H9 (cell line): ENCODE measurements around the gene CXCL9. TPM values are rescaled to one million over a fixed set of nuclear protein-coding genes. Genes with fewer than 3 reads are reported as not detected.

Experiments used
- DNase-seq: peaks from one replicate; pipeline ENCODE4 v3.0.0-alpha.2; 2017
- H2AFZ ChIP-seq: one replicate; pipeline ENCODE4 v1.6.1; 2013; ENCODE audit warnings: mild to moderate bottlenecking, low read length, control low read depth, moderate library complexity
- H2AK5ac ChIP-seq: 2 replicates; pipeline ENCODE4 v1.6.1; 2013; ENCODE audit warnings: low read length, control low read depth, mixed read lengths; ENCODE audit not compliant: insufficient read length
- H2BK120ac ChIP-seq: one replicate; pipeline ENCODE4 v1.6.1; 2013; ENCODE audit warnings: low read depth, mild to moderate bottlenecking, low read length, control low read depth, inconsistent platforms; ENCODE audit not compliant: poor library complexity, severe bottlenecking
- H2BK12ac ChIP-seq: 2 replicates; pipeline ENCODE4 v1.6.1; 2013; ENCODE audit warnings: low read length, control low read depth, mixed read lengths, low read depth; ENCODE audit not compliant: insufficient read length
- H2BK15ac ChIP-seq: 2 replicates; pipeline ENCODE4 v1.6.1; 2013; ENCODE audit warnings: low read depth, low read length, control low read depth
- H2BK20ac ChIP-seq: one replicate; pipeline ENCODE4 v1.6.1; 2013; ENCODE audit warnings: low read depth, mild to moderate bottlenecking, low read length, control low read depth, inconsistent platforms; ENCODE audit not compliant: poor library complexity, severe bottlenecking
- H2BK5ac ChIP-seq: 2 replicates; pipeline ENCODE4 v1.6.1; 2013; ENCODE audit warnings: low read length, control low read depth, mixed read lengths; ENCODE audit not compliant: insufficient read length
- H3K14ac ChIP-seq: 2 replicates; pipeline ENCODE4 v1.6.1; 2013; ENCODE audit warnings: low read length, control low read depth; ENCODE audit not compliant: insufficient read depth
- H3K18ac ChIP-seq: 2 replicates; pipeline ENCODE4 v1.6.1; 2013; ENCODE audit warnings: low read depth, mild to moderate bottlenecking, mixed read lengths, low read length, control low read depth; ENCODE audit not compliant: insufficient read length
- H3K23ac ChIP-seq: 2 replicates; pipeline ENCODE4 v1.6.1; 2013; ENCODE audit warnings: low read length, control low read depth, mixed read lengths, low read depth; ENCODE audit not compliant: insufficient read length
- H3K23me2 ChIP-seq: 2 replicates; pipeline ENCODE4 v1.6.1; 2013; ENCODE audit warnings: low read depth, mild to moderate bottlenecking, mixed read lengths, low read length, control low read depth; ENCODE audit not compliant: insufficient read length, poor library complexity, severe bottlenecking
- H3K27ac ChIP-seq: 2 replicates; pipeline ENCODE4 v1.5.1; 2013; ENCODE audit warnings: low read length, control low read depth, mixed read lengths, low read depth; ENCODE audit not compliant: insufficient read length
- H3K27me3 ChIP-seq: 2 replicates; pipeline ENCODE4 v1.6.1; 2013; ENCODE audit warnings: low read length, control low read depth, inconsistent platforms; ENCODE audit not compliant: insufficient read depth
- H3K4ac ChIP-seq: 2 replicates; pipeline ENCODE4 v1.6.1; 2013; ENCODE audit warnings: low read depth, mild to moderate bottlenecking, control low read depth, inconsistent platforms, low read length, moderate library complexity
- H3K4me1 ChIP-seq: 2 replicates; pipeline ENCODE4 v1.6.1; 2013; ENCODE audit warnings: low read length, control low read depth, inconsistent platforms; ENCODE audit not compliant: insufficient read depth
- H3K4me2 ChIP-seq: 2 replicates; pipeline ENCODE4 v1.6.1; 2013; ENCODE audit warnings: low read length, control low read depth, mixed read lengths; ENCODE audit not compliant: insufficient read length, insufficient read depth
- H3K56ac ChIP-seq: 2 replicates; pipeline ENCODE4 v1.6.1; 2013; ENCODE audit warnings: low read depth, mild to moderate bottlenecking, mixed read lengths, low read length, control low read depth; ENCODE audit not compliant: insufficient read length
- H3K79me1 ChIP-seq: 2 replicates; pipeline ENCODE4 v1.6.1; 2013; ENCODE audit warnings: low read depth, mild to moderate bottlenecking, moderate library complexity, low read length, control low read depth, inconsistent platforms; ENCODE audit not compliant: insufficient read depth, poor library complexity, severe bottlenecking
- H3K79me2 ChIP-seq: 2 replicates; pipeline ENCODE4 v1.6.1; 2013; ENCODE audit warnings: low read length, control low read depth, inconsistent platforms; ENCODE audit not compliant: insufficient read depth
- H3K9ac ChIP-seq: 2 replicates; pipeline ENCODE4 v1.6.1; 2013; ENCODE audit warnings: low read length, control low read depth, mixed read lengths; ENCODE audit not compliant: insufficient read length; ENCODE audit errors: extremely low read depth
- H3K9me3 ChIP-seq: one replicate; pipeline ENCODE4 v1.6.1; 2013; ENCODE audit warnings: low read depth, low read length, inconsistent platforms; ENCODE audit not compliant: control insufficient read depth
- H3T11ph ChIP-seq: one replicate; pipeline ENCODE4 v1.6.1; 2013; ENCODE audit warnings: mild to moderate bottlenecking, low read length, control low read depth, inconsistent platforms
- H4K20me1 ChIP-seq: one replicate; pipeline ENCODE4 v1.6.1; 2013; ENCODE audit not compliant: control insufficient read depth, insufficient read length, insufficient read depth
- H4K5ac ChIP-seq: 2 replicates; pipeline ENCODE4 v1.6.1; 2013; ENCODE audit warnings: low read depth, mild to moderate bottlenecking, mixed read lengths, low read length, control low read depth; ENCODE audit not compliant: insufficient read length
- H4K8ac ChIP-seq: replicated peaks from 2 replicates; pipeline ENCODE4 v1.6.1; 2013; ENCODE audit warnings: low read length, control low read depth, mixed read lengths, low read depth; ENCODE audit not compliant: insufficient read length
- H4K91ac ChIP-seq: 2 replicates; pipeline ENCODE4 v1.6.1; 2013; ENCODE audit warnings: low read depth, mild to moderate bottlenecking, moderate library complexity, mixed read lengths, low read length, control low read depth; ENCODE audit not compliant: insufficient read length
- H3K27ac Mint-ChIP-seq, 3 experiments: 2 replicates in 2 of 3; 3 replicates in 1 of 3; pipeline ENCODE4 v1.8.0; 2020 to 2021; ENCODE audit warnings: mixed read lengths in 3 of 3, mild to moderate bottlenecking in 1 of 3, moderate library complexity in 1 of 3
- H3K27me3 Mint-ChIP-seq: 2 replicates; pipeline ENCODE4 v1.8.0; 2021; ENCODE audit warnings: low read depth, mild to moderate bottlenecking, moderate library complexity, mixed read lengths
- H3K36me3 Mint-ChIP-seq, 3 experiments: 2 replicates in 2 of 3; 3 replicates in 1 of 3; pipeline ENCODE4 v1.8.0; 2020 to 2021; ENCODE audit warnings: low read depth in 3 of 3, mixed read lengths in 3 of 3; ENCODE audit not compliant: insufficient read depth in 1 of 3
- H3K4me1 Mint-ChIP-seq, 2 experiments: 2 replicates each; pipeline ENCODE4 v1.8.0; 2020; ENCODE audit warnings: mixed read lengths in 2 of 2
- H3K4me3 Mint-ChIP-seq, 2 experiments: 2 replicates in 1 of 2; 3 replicates in 1 of 2; pipeline ENCODE4 v1.8.0; 2020 to 2021; ENCODE audit warnings: mild to moderate bottlenecking in 2 of 2, mixed read lengths in 2 of 2, moderate library complexity in 1 of 2
- H3K9me3 Mint-ChIP-seq, 2 experiments: 2 replicates in 1 of 2; 3 replicates in 1 of 2; pipeline ENCODE4 v1.8.0; 2020; ENCODE audit warnings: mild to moderate bottlenecking in 2 of 2, mixed read lengths in 2 of 2, moderate library complexity in 1 of 2
- WGBS: extraction: QIAGEN DNeasy Blood & Tissue Kit; methylation state at CpG from one replicate; pipeline ENCODE4 v1.1.7; 2013; ENCODE audit warnings: missing lambda C conversion rate, low lambda C conversion rate, mixed read lengths; ENCODE audit not compliant: insufficient read length; ENCODE audit errors: extremely low coverage; 5-methylcytosine and 5-hydroxymethylcytosine counted together
- total RNA-seq: library from RNA; stranded (reverse); gene quantifications from 2 replicates; pipeline ENCODE4 v1.2.1, GENCODE V29; 2021
- TF ChIP-seq, protein P1 (sequence below): fragments of 200-600 bp; sonication (generic); conservative IDR thresholded peaks from 3 replicates; pipeline ENCODE4 v1.8.0; 2021; ENCODE audit warnings: antibody characterized with exemption, mild to moderate bottlenecking

CXCL9 gene
- total RNA-seq, 1 experiment from 2014 or later = not detected

DNA sequence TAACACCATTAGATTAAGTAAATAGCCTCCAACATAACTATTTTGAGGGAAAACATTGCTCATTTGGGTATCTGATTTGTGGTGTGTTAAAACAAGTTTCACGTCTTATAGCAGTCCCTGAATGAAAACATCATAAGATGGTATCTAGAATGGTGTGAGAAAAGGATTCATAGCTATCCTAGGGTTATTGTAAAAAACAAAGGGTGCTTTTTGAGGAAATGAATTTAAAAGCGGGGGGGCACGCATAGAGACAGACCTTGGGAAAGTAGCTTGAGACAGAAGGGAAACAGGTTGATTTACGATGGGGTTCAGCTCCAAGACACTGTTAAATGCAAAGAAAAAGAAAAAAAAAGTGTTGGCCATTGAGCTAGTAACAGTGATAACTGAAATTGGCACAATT, 16.8 kb upstream of the CXCL9 start:
- Histone ChIP-seq H4K91ac (no peak overlapping the region), H3K9ac (no peak overlapping the region), H2BK5ac (no peak overlapping the region), H2AK5ac (no peak overlapping the region), H3K79me1 (no peaks in the 10 kb centered on the region), H3K14ac (no peak overlapping the region), H3K23me2 (no peaks in the 10 kb centered on the region), H3K79me2 (no peaks in the 10 kb centered on the region), H4K5ac (no peak overlapping the region), H3K4me2 (no peak overlapping the region), H2AFZ (no peak overlapping the region), H3K18ac (no peak overlapping the region), H3K9me3 (no peaks in the 10 kb centered on the region), H3K23ac (no peak overlapping the region), H2BK120ac (no peak overlapping the region), H3K4ac (no peak overlapping the region), H2BK15ac (no peak overlapping the region), H3K56ac (no peak overlapping the region), H3T11ph (no peak overlapping the region), H2BK12ac (no peak overlapping the region), H2BK20ac (no peak overlapping the region), H3K27ac (no peak overlapping the region), H3K4me1 (no peaks in the 10 kb centered on the region), H4K20me1 (no peaks in the 10 kb centered on the region), H4K8ac (no peak overlapping the region), H3K27me3 (no peaks in the 10 kb centered on the region)
- TF ChIP-seq, protein P1, sequence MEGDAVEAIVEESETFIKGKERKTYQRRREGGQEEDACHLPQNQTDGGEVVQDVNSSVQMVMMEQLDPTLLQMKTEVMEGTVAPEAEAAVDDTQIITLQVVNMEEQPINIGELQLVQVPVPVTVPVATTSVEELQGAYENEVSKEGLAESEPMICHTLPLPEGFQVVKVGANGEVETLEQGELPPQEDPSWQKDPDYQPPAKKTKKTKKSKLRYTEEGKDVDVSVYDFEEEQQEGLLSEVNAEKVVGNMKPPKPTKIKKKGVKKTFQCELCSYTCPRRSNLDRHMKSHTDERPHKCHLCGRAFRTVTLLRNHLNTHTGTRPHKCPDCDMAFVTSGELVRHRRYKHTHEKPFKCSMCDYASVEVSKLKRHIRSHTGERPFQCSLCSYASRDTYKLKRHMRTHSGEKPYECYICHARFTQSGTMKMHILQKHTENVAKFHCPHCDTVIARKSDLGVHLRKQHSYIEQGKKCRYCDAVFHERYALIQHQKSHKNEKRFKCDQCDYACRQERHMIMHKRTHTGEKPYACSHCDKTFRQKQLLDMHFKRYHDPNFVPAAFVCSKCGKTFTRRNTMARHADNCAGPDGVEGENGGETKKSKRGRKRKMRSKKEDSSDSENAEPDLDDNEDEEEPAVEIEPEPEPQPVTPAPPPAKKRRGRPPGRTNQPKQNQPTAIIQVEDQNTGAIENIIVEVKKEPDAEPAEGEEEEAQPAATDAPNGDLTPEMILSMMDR = no peak
- Mint-ChIP-seq H3K9me3 (no peaks in the 10 kb centered on the region; a peak in 1 of 5 replicates), H3K27ac (no peak overlapping the region), H3K4me3 (no peak overlapping the region), H3K27me3 (peaks cover 2% of the 10 kb centered on the region; the same call in 1 of the 2 replicates), H3K4me1 (no peaks in the 10 kb centered on the region), H3K36me3 (no peaks in the 10 kb centered on the region)
- DNase-seq = no peak
- WGBS = no CpG with 5 or more reads among the region's 4 CpGs
